IPS-11a (cell line): ENCODE results near the gene MGMT.

Experiments used
- H3K4me3 ChIP-seq: one replicate; pipeline ENCODE4 v1.5.1; 2013; ENCODE audit warnings: low read depth, low read length, control low read depth

Gene MGMT

DNA sequence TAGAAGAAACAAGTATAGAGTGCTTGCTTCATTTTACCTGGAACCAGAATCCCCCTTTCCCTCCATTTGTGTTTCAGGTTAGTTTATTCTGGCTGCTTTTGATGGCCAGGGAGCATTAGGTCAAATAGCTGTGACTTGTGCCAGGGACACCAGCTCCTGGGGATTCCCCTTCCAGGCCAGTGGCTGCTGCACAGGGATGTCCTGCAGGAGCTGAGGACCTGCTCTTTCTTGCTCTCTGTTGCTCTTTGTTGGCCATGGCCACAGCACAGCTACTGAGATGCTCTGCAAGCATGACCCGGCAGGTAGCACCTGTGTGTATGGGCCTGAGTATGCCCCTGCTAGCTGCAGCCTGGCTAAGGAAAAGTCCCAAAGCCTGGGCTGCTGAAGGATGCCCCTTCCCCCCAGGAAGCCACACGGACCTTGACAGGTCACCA, 288.1 kb downstream of the MGMT start:
- no peak overlapping the region for H3K4me3 ChIP-seq

GRCh38 chr10:129755621-129756020, 288.6 kb downstream of the MGMT start:
- H3K4me3 ChIP-seq, result no peak overlapping the region

DNA sequence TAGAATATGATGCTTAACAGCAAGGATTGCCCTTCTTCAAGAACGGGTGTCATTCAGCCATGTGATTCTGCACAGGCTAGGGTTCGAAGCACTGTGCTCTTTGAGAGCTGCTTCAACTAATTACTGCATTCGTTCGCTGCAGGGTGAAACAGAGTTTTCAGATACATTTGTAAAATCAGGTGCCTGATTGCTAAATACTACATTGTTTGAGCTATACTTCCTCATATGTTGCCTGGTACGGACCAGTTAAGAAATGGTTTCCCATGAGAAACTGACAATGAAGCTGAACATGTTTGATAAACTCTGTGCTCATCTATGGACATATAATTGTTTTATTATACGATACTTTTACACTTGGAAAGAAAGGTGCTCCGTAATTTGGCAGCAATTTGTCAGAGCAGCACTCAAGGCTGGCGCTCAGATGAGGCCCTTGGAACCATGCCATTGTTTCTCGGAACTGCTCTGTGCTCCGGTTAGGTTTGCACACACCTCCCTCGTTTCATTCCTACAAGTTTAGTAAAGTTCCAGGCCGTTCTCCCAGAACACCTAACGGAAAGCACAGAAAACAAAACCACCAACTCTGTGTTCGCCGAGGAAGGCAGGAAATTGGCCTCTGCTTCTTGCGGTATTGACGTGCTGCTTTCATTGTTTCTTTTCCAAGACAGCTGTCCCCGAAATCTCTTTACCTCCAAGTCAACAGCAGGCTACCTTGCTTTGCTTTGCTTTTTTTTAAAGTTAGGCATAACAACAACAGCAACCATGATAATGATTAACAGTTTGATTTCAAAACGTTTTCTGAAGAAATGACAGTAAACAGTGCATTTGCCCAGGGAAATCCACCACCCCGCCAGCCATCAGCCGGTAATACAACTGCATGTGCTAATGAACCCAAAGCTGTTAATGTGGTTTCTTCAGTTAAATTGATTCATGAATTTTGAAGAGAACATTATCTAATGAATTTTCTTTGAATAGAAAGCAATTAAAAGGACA, 290.2 kb downstream of the MGMT start:
- no peak overlapping the region for H3K4me3 ChIP-seq

- no peak overlapping the region for H3K4me3 ChIP-seq
Observed at GRCh38 chr10:129758207-129759021, 291.4 kb downstream of the MGMT start.

DNA sequence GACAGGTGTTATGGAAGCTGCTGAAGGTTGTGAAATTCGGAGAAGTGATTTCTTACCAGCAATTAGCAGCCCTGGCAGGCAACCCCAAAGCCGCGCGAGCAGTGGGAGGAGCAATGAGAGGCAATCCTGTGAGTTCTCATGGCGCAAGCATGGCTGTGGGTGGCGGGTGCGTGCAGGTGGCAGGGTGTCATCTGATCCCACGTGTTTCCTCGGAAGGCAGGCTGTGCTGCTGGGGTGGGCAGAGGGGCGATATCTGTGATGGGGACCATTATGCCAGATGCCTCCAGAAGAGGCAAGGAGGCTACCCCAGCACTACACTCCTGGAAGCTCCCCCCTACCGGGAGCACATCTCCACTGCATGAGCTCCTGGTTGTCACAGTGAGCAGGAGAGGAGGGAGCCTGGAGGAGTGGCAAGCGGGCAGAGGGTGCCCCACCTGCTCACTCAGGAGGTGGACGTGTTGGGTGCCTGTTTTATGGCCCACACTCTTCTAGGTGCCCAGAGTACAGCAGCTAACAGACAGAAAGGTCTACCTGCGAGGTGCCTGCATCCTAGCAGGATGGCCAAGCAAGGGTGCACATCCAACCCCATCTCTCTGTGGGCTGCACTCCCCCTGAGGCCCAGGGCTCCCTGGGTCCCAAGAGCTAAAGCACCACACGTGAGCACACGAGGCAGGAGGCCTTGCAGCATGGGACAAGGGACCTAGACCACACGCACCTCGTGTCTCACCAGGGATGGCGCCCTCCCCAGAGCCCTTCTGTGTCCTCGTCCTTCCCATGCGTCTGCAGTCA, 292.4 kb downstream of the MGMT start:
- no peak overlapping the region for H3K4me3 ChIP-seq

- H3K4me3 ChIP-seq, result no peak overlapping the region
Observed at GRCh38 chr10:129760003-129760315, 292.9 kb downstream of the MGMT start.

GRCh38 chr10:129760416-129760815, 293.4 kb downstream of the MGMT start:
- no peak overlapping the region for H3K4me3 ChIP-seq

GRCh38 chr10:129761197-129761972, 294.3 kb downstream of the MGMT start:
- H3K4me3 ChIP-seq, result no peak overlapping the region

DNA sequence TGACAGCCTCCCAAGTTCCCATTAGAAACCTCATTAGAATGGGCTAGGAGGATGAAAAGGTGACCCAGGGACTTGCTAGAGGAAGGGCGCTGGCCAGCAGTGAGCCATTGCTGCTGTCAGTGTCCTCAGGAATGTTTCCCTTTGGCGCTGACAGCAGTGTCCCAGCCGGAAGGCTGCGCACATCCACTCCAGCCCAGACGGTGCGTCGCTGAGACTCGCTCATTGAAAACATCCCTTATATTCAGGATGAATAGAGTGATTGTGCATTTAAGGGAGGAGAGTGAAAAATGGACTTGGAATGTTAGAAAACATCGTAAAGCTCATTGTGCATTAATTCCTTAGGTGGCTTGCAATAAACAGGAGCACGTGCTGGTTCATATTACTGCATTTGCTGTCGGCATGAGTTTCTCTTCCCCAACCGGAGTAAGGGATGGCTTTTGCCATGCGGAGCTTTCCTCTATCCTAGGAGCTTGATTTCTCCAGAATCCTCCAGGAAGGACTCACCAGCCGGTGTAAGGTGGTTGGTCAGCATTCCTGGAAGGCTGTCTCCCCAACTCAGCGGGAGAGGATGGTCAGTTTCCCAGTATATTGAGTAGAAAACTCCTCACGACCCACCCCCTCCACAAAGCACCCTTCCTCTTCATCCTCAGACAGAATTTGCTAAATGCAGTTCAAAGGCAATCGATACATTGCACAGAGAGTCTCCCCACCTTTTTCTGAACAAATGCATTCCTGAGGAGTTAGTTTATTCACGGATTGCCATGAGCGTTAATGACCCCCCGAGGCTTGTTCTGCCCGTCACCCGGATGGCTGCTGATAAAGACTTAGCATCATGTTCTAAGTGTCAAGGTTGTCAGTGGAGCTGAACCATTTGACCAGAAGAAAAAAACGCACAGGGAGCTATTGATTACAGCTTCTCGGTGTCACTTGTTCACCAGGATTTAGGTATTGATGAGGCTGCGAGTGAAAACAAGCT, 295.2 kb downstream of the MGMT start:
- no peak overlapping the region for H3K4me3 ChIP-seq

DNA sequence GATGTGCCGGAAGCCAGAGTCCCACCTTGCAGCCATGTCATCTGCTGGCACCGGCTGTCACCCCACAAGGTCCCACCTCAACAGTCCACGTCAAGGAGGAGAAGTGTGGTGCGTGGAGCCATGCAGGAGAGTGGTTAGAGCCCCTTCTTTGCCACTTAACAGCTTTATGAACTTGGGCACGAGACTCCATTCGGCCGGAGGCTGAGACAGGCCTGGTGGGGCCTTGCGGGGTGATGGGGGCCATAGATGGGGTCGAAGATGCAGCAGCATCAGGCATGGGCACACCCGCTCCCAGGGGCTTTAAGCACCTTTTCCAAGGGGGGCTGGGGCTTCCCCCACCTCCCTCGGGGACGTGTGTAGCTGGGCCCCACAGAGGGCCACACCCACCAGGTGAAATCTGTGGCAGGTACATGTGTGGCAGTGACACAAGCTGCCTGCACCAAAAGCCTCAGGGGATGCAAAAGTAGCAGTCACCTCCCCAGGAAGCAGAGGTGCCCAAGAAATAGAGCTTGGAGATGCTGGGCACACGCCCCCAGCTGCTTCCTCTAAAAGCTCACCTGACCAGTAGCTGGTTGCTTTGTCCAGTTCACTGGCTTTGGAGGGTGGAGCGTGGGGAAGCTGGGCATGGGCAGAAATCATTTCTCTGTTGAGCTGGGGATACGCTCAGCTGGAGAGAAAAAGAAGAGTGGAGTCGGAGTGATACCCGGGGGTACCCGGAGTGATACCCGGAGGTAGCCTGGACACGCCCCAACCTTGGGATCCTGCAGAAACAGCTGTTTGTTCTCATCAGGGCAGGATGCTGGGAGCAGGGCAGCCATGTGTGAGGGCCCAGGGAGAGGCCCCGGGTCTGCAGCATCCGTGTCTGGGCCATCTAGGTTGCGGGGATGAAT, 297.2 kb downstream of the MGMT start:
- H3K4me3 ChIP-seq, result no peak overlapping the region

DNA sequence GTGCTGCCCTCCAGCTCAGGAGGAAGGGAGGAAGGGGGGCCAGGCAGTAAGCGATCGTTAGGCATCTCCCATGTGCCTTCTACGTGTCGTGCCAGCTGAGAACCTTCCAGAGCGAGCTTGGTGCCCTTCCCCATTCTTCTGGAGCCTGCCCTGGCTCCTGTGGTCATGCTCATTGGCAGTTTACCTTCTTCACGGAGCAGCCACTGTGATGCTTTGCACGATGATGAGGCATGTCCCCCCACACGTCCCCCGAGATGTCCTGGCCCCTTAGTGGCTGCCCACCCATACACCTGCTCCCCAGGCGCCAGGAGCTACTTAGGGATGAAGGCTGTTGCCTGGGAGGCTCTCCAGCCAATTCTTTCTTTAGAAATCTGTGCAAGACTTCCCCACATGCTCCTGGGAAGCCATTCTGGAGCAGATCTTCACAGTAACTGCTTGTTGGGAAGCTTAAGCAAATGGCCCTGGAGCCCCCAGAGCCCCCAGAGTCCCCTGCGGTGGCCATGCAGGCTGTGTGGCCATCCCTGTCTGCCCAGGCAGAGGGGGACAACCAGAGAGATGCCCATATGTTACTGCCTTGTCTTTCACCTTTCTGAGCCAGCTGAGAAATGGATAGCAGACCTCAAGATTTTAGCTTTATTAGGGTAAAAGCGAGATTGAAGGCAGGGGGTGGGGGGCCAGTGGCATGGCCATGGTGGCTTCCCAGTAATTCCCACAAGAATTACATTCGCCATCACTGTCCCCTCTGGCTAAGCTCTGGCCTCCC, 298.0 kb downstream of the MGMT start:
- no peak overlapping the region for H3K4me3 ChIP-seq

GRCh38 chr10:129765664-129766550, 298.9 kb downstream of the MGMT start:
- no peak overlapping the region for H3K4me3 ChIP-seq

DNA sequence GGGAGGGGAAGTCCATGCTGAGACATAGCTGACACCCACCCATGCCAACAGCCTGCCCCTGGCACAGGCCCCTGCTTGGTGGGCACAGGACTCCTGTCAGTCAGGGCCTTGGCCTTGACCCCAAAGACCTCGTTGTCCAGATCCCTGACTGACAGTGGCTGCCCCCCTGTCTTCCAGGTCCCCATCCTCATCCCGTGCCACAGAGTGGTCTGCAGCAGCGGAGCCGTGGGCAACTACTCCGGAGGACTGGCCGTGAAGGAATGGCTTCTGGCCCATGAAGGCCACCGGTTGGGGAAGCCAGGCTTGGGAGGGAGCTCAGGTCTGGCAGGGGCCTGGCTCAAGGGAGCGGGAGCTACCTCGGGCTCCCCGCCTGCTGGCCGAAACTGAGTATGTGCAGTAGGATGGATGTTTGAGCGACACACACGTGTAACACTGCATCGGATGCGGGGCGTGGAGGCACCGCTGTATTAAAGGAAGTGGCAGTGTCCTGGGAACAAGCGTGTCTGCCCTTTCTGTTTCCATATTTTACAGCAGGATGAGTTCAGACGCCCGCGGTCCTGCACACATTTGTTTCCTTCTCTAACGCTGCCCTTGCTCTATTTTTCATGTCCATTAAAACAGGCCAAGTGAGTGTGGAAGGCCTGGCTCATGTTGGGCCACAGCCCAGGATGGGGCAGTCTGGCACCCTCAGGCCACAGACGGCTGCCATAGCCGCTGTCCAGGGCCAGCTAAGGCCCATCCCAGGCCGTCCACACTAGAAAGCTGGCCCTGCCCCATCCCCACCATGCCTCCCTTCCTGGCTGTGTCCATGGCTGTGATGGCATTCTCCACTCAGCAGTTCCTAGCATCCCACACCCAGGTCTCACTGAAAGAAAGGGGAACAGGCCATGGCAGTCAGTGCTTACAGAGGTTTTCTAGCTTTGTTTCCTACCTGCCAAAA, 299.8 kb downstream of the MGMT start:
- no peak overlapping the region for H3K4me3 ChIP-seq

GRCh38 chr10:129767751-129768150, 300.7 kb downstream of the MGMT start:
- H3K4me3 ChIP-seq, result no peak overlapping the region
